RWPE2 (cell line): Measurements from ENCODE around the gene XKR3.
A peak's percentile ranks its signal among the peaks of the same experiment; 100 is the strongest.
"Not testable (repeated sequence)": the region's sequence is repeated elsewhere in the genome, so short reads cannot be mapped to it uniquely, and the experiment has no call there.

Source experiments
- ATAC-seq: fragments of 200-7000 bp; cut with Tn5 transposase; 3 replicates; pipeline ENCODE4 v1.9.1; 2021; ENCODE audit warnings: low read depth
- DNase-seq: peaks from one replicate; pipeline ENCODE4 v3.0.0-alpha.2; 2020; ENCODE audit warnings: low spot score
- H3K27ac ChIP-seq: fragments of 450-650 bp; 2 replicates; pipeline ENCODE4 v1.5.1; 2017; ENCODE audit warnings: mild to moderate bottlenecking; ENCODE audit not compliant: poor library complexity, severe bottlenecking
- H3K27me3 ChIP-seq: fragments of 250-450 bp; sonication (Bioruptor Pico); 2 replicates; pipeline ENCODE4 v1.5.1; 2021; ENCODE audit warnings: mild to moderate bottlenecking, moderate library complexity; ENCODE audit not compliant: insufficient read depth, poor library complexity, severe bottlenecking
- H3K36me3 ChIP-seq: fragments of 250-450 bp; sonication (Bioruptor Pico); 2 replicates; pipeline ENCODE4 v1.5.1; 2020; ENCODE audit warnings: low read depth, mild to moderate bottlenecking, moderate library complexity
- H3K4me1 ChIP-seq: fragments of 250-450 bp; sonication (Bioruptor Pico); 2 replicates; pipeline ENCODE4 v1.5.1; 2021; ENCODE audit warnings: mild to moderate bottlenecking, moderate library complexity; ENCODE audit not compliant: insufficient read depth, poor library complexity, severe bottlenecking
- H3K4me3 ChIP-seq: fragments of 250-450 bp; sonication (Bioruptor Pico); 2 replicates; pipeline ENCODE4 v1.5.1; 2021; ENCODE audit warnings: mild to moderate bottlenecking, moderate library complexity; ENCODE audit not compliant: severe bottlenecking
- H3K9me3 ChIP-seq: fragments of 250-450 bp; sonication (Bioruptor Pico); 2 replicates; pipeline ENCODE4 v1.5.1; 2021; ENCODE audit warnings: mild to moderate bottlenecking, moderate library complexity; ENCODE audit not compliant: severe bottlenecking
- CTCF ChIP-seq: fragments of 450-650 bp; IDR thresholded peaks from one replicate; pipeline ENCODE4 v1.5.1; 2017; ENCODE audit warnings: mild to moderate bottlenecking, moderate library complexity; ENCODE audit not compliant: poor library complexity, severe bottlenecking

XKR3 gene

GRCh38 chr22:16824716-16825687, at the start of gene XKR3:
Gene XKR3, minus strand, starts transcription at chr22:16825411. Its CDS starts 17,338 bp downstream, at chr22:16808073.
- Histone ChIP-seq H3K36me3 (no peaks in the 10 kb centered on the region), H3K27me3 (no peaks in the 10 kb centered on the region), H3K9me3 (no peaks in the 10 kb centered on the region), H3K4me3 (peak within 1 kb of the TSS; percentile 20), H3K4me1 (peaks cover 22% of the 10 kb centered on the region), H3K27ac (no peak within 1 kb of the TSS)
- peak; percentile 69 for ATAC-seq
- no peak for DNase-seq
- TF ChIP-seq CTCF = no peak

- not testable (repeated sequence) for H3K27me3 ChIP-seq, H3K36me3 ChIP-seq, H3K9me3 ChIP-seq, H3K4me3 ChIP-seq, DNase-seq, ATAC-seq, H3K4me1 ChIP-seq
- H3K27ac ChIP-seq = peak overlapping the region; percentile 52
These were observed 44.4 kb upstream of the XKR3 start for GRCh38 chr22:16869640-16870039.

- DNase-seq (no peak), ATAC-seq (no peak; the same call in 2 of the 3 replicates)
- H3K36me3 ChIP-seq = no peaks in the 10 kb centered on the region
- no peak overlapping the region for H3K27ac ChIP-seq
- no peaks in the 10 kb centered on the region for H3K27me3 ChIP-seq
- H3K4me3 ChIP-seq = no peak overlapping the region
- TF ChIP-seq CTCF = no peak
- H3K4me1 ChIP-seq = peaks cover 10% of the 10 kb centered on the region
- H3K9me3 ChIP-seq = no peaks in the 10 kb centered on the region
These were observed 41.0 kb upstream of the XKR3 start for GRCh38 chr22:16866167-16866566.

GRCh38 chr22:16856851-16857250, 31.6 kb upstream of the XKR3 start:
- not testable (repeated sequence) for H3K4me3 ChIP-seq, ATAC-seq, H3K36me3 ChIP-seq, H3K4me1 ChIP-seq, H3K27me3 ChIP-seq, H3K27ac ChIP-seq, DNase-seq, H3K9me3 ChIP-seq

- TF ChIP-seq CTCF = no peak
- H3K4me3 ChIP-seq = no peak overlapping the region
- H3K4me1 ChIP-seq = peaks cover 16% of the 10 kb centered on the region
- ATAC-seq = no peak
- H3K27me3 ChIP-seq = no peaks in the 10 kb centered on the region
- no peak for DNase-seq
- no peaks in the 10 kb centered on the region for H3K9me3 ChIP-seq
- H3K27ac ChIP-seq = no peak overlapping the region
- H3K36me3 ChIP-seq = no peaks in the 10 kb centered on the region
These were observed 29.4 kb upstream of the XKR3 start for GRCh38 chr22:16854631-16855030.

- ATAC-seq = peak; percentile 93
- H3K4me3 ChIP-seq, DNase-seq, H3K27me3 ChIP-seq, H3K9me3 ChIP-seq, H3K36me3 ChIP-seq: not testable (repeated sequence)
- Histone ChIP-seq H3K4me1 (peaks cover 16% of the 10 kb centered on the region), H3K27ac (peak overlapping the region; percentile 61)
These were observed 26.2 kb upstream of the XKR3 start for GRCh38 chr22:16851268-16851996.
